Measurements from ENCODE around the gene NPTN. TPM values are rescaled to one million over a fixed set of nuclear protein-coding genes. Genes with fewer than 3 reads are reported as not detected.

Gene NPTN
- total and polyA plus RNA-seq, 9 of the 15 experiments (the other 6 are each of a cell fraction or from before 2014, with no cell fraction given), result 9.6 to 48.5 (median 21.7) TPM

- H3K4me2 ChIP-seq (ENCODE audit: insufficient read depth, low read length), result no peak overlapping the region
- in situ Hi-C loops (cut with MboI), result no loop called here
- H3K4me3 ChIP-seq, result no peak overlapping the region
- no peak overlapping the region for H3K9ac ChIP-seq (ENCODE audit: insufficient read depth in 1 of 2, low read depth in 2 of 2, low read length in 2 of 2)
- no peaks in the 10 kb centered on the region; the same call in 1 of the 2 replicates for H4K20me1 ChIP-seq (replicated peaks; ENCODE audit: control insufficient read depth, insufficient read depth, low read length)
- no peaks in the 10 kb centered on the region for H3K36me3 ChIP-seq (ENCODE audit: control insufficient read depth, insufficient read depth, low read length)
- ChIA-PET CTCF (ENCODE audit: low intra/inter-chr PET ratio) (no interaction called here), POLR2A (no interaction called here)
- BruUV-seq (replicated peaks), result no TSS peak
- no peaks in the 10 kb centered on the region for H3K9me1 ChIP-seq (ENCODE audit: control insufficient read depth, insufficient read depth, low read length)
- no peak for FAIRE-seq
- H2AFZ ChIP-seq (ENCODE audit: low read depth, low read length), result no peak overlapping the region
- H3K79me2 ChIP-seq (ENCODE audit: control insufficient read depth, insufficient read depth, low read length), result no peaks in the 10 kb centered on the region
- no peak overlapping the region for H3K27ac ChIP-seq (ENCODE audit: extremely low read depth, low read depth, low read length)
- ATAC-seq, result no peak
- H3K27me3 ChIP-seq (ENCODE audit: control insufficient read depth in 2 of 2, insufficient read depth in 2 of 2, low read length in 2 of 2), result peaks cover 13 to 46% of the 10 kb centered on the region in 2 experiments; a peak in 3 of 5 replicates
- DNase-seq (ENCODE audit: extremely low read depth in 1 of 4, low spot score in 3 of 4), result no peak
- WGBS (ENCODE audit: insufficient coverage, low coverage, missing lambda C conversion rate), result 0% methylated on average over 3 of the region's 3 CpGs
- H3K4me1 ChIP-seq (replicated peaks in 1 of 2; ENCODE audit: control insufficient read depth in 2 of 2, insufficient read depth in 2 of 2, low read length in 2 of 2), result peaks cover 3 to 16% of the 10 kb centered on the region in 2 experiments; a peak in 3 of 5 replicates
- intact Hi-C loops (cut with micrococcal nuclease), result no loop called here
- no peaks in the 10 kb centered on the region for H3K9me3 ChIP-seq (replicated peaks; ENCODE audit: control insufficient read depth, insufficient read depth, low read depth, low read length)
- no peak for TF ChIP-seq ZC3H8 (IDR thresholded peaks at IDR 0.05)
- TF ChIP-seq USF1 (CRISPR knock-in tag; IDR thresholded peaks at IDR 0.05), result peak; percentile 73
- no peak for TF ChIP-seq HOMEZ (CRISPR knock-in tag; IDR thresholded peaks at IDR 0.05)
- peak; percentile 89 for TF ChIP-seq RAD51 (IDR thresholded peaks at IDR 0.05; ENCODE audit: borderline replicate concordance, low read depth)
- TF ChIP-seq CBX1 (IDR thresholded peaks at IDR 0.05; ENCODE audit: low read depth), result no peak
- peak; percentile 63 for TF ChIP-seq CBFA2T2 (conservative IDR thresholded peaks at IDR 0.05)
- TF ChIP-seq KAT2B (IDR thresholded peaks at IDR 0.05; ENCODE audit: low read depth, low read length), result no peak
- no peak for TF ChIP-seq FOSL1 (tag; conservative IDR thresholded peaks at IDR 0.05)
- TF ChIP-seq PHF8 (IDR thresholded peaks at IDR 0.05; ENCODE audit: borderline replicate concordance, low read length), result no peak
- no peak for TF ChIP-seq POLR3A (IDR thresholded peaks at IDR 0.05; ENCODE audit: borderline replicate concordance, extremely low read depth, insufficient read depth, insufficient read length)
- no peak for TF ChIP-seq ZNF347 (CRISPR knock-in tag; IDR thresholded peaks at IDR 0.05; ENCODE audit: low read depth)
- no peak for TF ChIP-seq ZSCAN32 (CRISPR knock-in tag; IDR thresholded peaks at IDR 0.05)
- peak; percentile 86 for TF ChIP-seq TOE1 (IDR thresholded peaks at IDR 0.05; ENCODE audit: borderline replicate concordance)
- TF ChIP-seq TOE1 (CRISPR knock-in tag; IDR thresholded peaks at IDR 0.05; ENCODE audit: borderline replicate concordance, low read depth), result no peak
- TF ChIP-seq ZNF431 (CRISPR knock-in tag; IDR thresholded peaks at IDR 0.05), result no peak
- TF ChIP-seq CBX5 (IDR thresholded peaks at IDR 0.05; ENCODE audit: borderline replicate concordance, low read depth), result no peak
- 0 out of 2 replicates have a peak, but pooled peaks have one; percentile 30 for TF ChIP-seq BHLHE40 (IDR thresholded peaks at IDR 0.05; ENCODE audit: low read length)
- TF ChIP-seq TCF7 (IDR thresholded peaks at IDR 0.05; ENCODE audit: borderline replicate concordance), result no peak
- TF ChIP-seq GABPA (tag; conservative IDR thresholded peaks at IDR 0.05; ENCODE audit: low read depth), result no peak
- no peak for TF ChIP-seq BRD4 (IDR thresholded peaks at IDR 0.05)
- TF ChIP-seq E2F6 (IDR thresholded peaks at IDR 0.05; ENCODE audit: borderline replicate concordance in 1 of 2, extremely low read depth in 1 of 2, insufficient read depth in 1 of 2, insufficient read length in 1 of 2, low read depth in 1 of 2, low read length in 1 of 2, poor library complexity in 1 of 2, severe bottlenecking in 1 of 2), result no peak
These were observed 47.9 kb upstream of the NPTN start for GRCh38 chr15:73681063-73681462.
